ENCODE data around the gene TAOK3.
A peak's percentile ranks its signal among the peaks of the same experiment; 100 is the strongest.

The TAOK3 gene

GRCh38 chr12:118334939-118335567, 37.7 kb downstream of the TAOK3 start:
- DNase-seq: no peak

- DNase-seq: no peak
These were observed 38.5 kb downstream of the TAOK3 start for GRCh38 chr12:118334241-118334640.

DNA sequence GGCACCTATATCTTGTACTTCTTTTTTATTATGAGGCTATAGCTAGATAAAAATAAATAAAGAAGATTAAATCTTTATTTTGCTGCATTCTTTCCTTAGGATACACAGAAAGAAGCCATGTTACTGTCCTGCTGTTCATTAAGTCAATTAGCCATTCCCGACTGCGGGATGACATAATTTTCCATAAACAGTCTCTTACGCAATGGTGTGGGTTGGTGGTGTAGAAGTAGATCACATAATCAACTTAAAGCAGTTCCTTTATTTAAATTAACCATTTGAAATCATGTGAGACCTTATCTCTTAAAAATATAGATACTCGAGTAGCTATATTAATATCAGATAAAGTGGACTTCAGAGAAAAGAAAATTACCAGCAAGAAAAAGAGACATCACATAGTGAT, 40.2 kb downstream of the TAOK3 start:
- no peak for DNase-seq

GRCh38 chr12:118330421-118331018, 42.2 kb downstream of the TAOK3 start:
- DNase-seq: no peak

- DNase-seq: no peak
These were observed 44.0 kb downstream of the TAOK3 start for GRCh38 chr12:118328486-118329330.

DNA sequence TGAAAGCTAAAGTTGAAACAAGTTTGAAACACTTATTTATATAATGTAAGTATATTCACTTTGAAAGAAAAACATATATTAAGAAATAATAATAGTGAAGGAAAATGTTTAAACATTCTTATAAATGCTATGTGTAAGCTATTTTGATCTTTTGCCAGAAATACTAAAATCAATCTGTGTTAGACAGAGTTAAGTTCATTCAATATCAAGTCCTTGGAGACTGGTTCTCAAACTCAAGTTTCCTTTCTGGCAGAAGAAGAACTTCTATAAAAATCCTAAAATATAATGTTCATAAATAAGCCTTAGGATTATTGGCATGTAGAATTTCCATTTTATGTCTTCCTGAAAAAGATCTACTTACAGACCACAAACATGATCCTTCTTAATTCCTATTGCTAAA, 45.3 kb downstream of the TAOK3 start:
- no peak for DNase-seq

DNA sequence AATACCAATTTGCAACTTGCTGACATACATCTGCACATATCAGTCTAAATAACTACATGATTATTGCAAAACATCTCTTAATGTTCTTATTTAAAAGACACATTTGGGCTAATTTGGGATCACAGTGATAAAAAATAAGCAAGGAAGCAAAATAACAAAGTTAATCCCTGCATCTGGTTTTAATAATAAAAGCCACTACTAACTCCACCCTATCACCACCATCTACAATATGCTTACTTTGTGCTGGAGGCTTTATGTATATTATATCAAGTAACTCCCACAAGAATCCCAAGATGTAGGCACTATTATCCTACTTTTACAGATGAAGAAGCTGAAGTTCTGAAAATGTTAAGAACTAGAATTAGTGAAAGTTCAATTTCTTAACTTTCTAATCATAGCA, 45.7 kb downstream of the TAOK3 start:
- DNase-seq: no peak

- no peak for DNase-seq
These were observed 47.6 kb downstream of the TAOK3 start for GRCh38 chr12:118325081-118325480.

- DNase-seq: no peak
These were observed 53.1 kb downstream of the TAOK3 start for GRCh38 chr12:118319627-118320026.

DNA sequence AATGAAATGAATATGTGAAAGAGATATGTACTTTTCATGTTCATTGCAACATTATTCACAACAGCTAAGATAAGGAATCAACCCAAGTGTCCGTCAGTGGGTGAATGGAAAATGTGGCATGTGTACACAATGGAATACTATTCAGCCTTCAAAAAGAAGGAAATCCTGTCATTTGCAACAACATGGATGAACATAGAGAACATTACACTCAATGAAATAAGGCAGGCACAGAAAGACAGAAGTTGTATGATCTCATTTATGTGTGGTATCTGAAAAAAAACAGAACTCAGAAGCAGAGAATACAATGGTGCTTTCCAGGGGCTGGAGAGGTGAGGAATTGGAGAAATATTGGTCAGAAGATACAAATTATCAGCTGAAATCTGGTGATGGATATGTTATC, 54.0 kb downstream of the TAOK3 start:
- DNase-seq: no peak

- no peak for DNase-seq
These were observed 55.0 kb downstream of the TAOK3 start for GRCh38 chr12:118317729-118318128.

DNA sequence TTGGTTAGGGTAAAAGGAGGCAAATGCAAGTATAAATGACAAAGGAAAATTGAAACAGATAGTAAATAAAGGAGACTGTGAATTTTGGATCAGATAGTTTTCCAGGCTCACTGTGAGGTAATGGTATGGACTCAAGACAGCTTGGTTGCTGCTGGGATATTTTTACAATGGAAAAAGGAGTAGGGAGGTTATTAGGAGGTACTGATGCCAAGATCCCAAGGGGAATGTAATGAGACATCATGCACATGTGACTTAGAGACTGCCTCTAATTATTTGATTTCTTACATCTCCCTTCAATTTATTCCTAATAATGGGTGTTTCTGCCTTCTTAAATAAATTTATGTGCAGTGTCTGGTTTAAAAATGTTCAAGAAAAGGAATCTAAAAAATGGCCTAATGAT, 56.9 kb downstream of the TAOK3 start:
- no peak for DNase-seq

DNA sequence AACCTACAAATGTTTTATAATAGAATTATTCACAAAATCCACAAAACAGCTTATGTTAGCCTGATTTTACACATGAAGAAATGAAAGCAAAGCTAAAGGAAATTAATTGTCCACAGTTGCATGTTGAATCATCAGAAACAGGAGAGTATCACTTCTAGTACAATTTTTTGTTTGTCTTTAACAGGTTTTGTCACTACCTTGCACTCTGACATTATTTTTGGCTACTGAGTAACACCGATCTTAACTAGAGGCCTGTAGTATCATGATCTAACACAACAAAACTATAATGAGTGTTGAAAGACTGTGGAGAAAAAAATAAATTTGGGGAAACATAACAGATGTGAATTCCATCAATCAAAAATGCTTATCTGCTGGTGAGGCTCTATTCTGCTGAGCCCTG, 60.1 kb downstream of the TAOK3 start:
- DNase-seq: peak in 1 of 5 donors; percentile 42

GRCh38 chr12:118311666-118312065, 61.0 kb downstream of the TAOK3 start:
- DNase-seq: no peak

DNA sequence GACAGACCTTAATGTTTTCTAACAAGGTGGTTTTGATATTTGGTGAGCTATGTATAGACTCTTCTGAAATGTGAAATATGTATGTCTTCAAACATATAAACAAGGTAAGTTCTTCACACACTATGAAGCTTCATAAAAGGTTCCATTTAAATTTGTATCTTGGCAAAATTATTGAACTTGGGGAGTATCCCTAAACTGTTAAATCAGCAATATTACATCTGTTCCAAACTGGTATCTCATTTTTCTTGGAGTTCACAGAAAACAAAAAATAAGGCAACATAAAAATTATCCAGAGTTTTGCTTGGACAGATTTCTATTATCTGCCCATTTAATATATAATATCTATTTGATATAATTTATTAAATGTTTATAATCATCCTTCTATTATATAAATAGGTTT, 62.4 kb downstream of the TAOK3 start:
- no peak for DNase-seq

DNA sequence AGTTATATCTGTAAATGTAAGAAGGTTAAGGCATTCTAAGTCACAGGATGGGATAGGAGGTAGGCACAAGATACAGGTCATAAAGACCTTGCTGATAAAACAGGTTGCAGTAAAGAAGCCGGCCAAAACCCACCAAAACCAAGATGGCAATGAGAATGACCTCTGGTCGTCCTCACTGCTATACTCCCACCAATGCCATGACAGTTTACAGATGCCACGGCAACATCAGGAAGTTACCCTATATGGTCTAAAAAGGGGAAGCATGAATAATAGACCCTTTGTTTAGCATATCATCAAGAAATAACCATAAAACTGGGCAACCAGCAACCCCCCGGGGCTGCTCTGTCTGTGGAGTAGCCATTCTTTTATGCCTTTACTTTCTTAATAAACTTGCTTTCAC, 64.7 kb downstream of the TAOK3 start:
- peak in 1 of 5 donors; percentile 10 for DNase-seq

- DNase-seq: peak in 1 of 5 donors; percentile 66
These were observed 65.4 kb downstream of the TAOK3 start for GRCh38 chr12:118307069-118307954.

DNA sequence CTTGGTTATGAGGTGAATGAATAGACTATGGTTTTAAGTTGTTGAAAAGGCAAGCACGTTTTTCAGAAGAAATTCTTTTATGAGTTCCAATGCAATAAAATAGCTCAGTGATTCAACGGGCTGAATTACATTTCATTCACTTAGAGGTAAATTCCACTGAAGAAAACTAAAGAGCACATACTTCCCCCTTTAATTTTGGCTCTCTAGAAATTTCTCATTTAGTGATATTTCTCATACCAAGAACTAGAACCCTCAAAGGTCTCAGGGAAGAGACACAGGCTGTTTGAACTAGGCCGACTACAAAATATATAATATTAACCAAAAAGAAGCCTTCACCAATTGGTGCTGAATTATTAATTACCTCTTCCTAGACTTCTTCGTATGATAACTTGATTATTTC, 68.6 kb downstream of the TAOK3 start:
- DNase-seq: no peak

- no peak for DNase-seq
These were observed 70.7 kb downstream of the TAOK3 start for GRCh38 chr12:118302053-118302452.

DNA sequence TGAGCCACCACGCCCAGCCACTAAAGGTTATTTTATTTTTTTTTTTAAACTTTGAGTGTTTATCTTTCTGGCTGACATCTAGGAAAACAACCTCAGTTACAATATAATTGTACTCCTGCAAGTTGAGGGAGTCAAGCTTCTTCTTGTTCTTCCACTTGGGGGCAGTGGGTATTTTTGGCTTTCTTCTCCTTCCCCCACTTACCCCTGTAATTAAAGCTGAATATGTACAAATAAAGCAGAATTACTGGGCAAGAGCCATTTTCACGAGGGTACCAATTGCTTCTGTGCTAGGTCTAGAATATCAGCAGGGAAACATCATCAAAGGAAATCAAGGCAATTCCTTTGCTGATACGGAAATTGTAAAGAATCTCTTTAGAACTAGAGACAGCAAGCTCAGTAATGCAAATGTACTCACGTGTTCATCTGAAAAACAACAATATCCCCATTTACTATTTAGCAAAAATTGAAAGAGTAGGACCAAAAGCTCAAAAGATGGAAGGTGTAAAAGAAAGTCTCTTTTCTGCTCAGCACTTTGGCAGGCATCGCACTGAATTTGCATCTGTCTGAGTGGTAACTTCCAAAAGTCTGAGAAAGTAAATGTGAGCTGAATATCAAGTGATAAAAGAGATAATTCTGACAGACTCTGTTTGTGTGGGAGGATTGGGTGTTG, 72.8 kb downstream of the TAOK3 start:
- DNase-seq: no peak

- no peak for DNase-seq
These were observed 75.4 kb downstream of the TAOK3 start for GRCh38 chr12:118297284-118297683.

DNA sequence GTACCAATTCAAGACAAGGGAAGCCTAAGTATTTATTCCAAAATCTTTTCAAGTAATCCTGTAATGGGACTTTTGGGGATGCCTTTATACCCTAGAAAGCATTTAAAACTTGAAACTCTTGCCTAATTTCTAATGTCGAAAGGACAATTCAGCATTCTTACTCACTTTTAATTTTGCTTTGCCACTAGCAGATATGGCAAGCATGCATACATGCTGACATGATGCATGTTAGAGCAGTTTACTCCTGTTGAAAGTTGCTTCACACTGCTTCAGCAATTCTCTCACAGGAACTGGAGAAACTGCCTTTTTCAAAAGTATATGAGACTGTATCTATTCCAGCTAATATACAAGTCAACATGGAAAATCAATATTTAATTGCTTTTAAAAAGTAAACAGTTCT, 79.9 kb downstream of the TAOK3 start:
- no peak for DNase-seq
